K562 (cell line): ENCODE data around the gene DBT. TPM values are rescaled to one million over a fixed set of nuclear protein-coding genes. Genes with fewer than 3 reads are reported as not detected.

Experiments
- ATAC-seq: fragments of 200-7000 bp; cut with Tn5 transposase; 3 replicates; pipeline ENCODE4 v1.9.1; 2020; ENCODE audit warnings: moderate library complexity
- BruUV-seq: library from RNA; stranded (reverse); fragments of 400-500 nt; replicated peaks from 2 replicates; lab custom pipeline; 2021; lab: Mats Ljungman, UMichigan
- CTCF ChIA-PET: fragments of 300-600 bp; formaldehyde crosslinking; extraction: SDS; loops from one replicate; lab custom pipeline; 2021; ENCODE audit warnings: low intra/inter-chr PET ratio; lab: Yijun Ruan, JAX
- POLR2A ChIA-PET: fragments of 300-600, 350-650 bp; sonication (Branson Sonifier 250); formaldehyde crosslinking; extraction: SDS; loops from one replicate; lab custom pipeline; 2021; ENCODE audit warnings: antibody characterized with exemption, inconsistent platforms; lab: Yijun Ruan, JAX
- DNase-seq, 4 experiments: peaks; one replicate each; pipeline versions ENCODE4 v3.0.0 to v3.0.0-alpha.2; 2011 to 2018; ENCODE audit warnings: low spot score in 3 of 4, mixed read lengths in 3 of 4; ENCODE audit errors: extremely low read depth in 1 of 4
- FAIRE-seq: peaks from 2 replicates; lab custom pipeline; 2011; peaks lifted over from hg19 to GRCh38; lab: Jason Lieb, UNC
- H2AFZ ChIP-seq: 2 replicates; pipeline ENCODE4 v1.6.0; 2011; ENCODE audit warnings: low read depth, low read length, control low read depth, inconsistent platforms
- H3K27ac ChIP-seq: fragments of 200-600 bp; 3 replicates; pipeline ENCODE4 v1.8.0; 2011; ENCODE audit warnings: low read depth, mild to moderate bottlenecking, control low read depth, inconsistent platforms, low read length, moderate library complexity, mixed read lengths; ENCODE audit errors: extremely low read depth
- H3K27me3 ChIP-seq, 2 experiments: fragments of 300-600 bp in 1 of 2; 2 replicates in 1 of 2; 3 replicates in 1 of 2; pipeline versions ENCODE4 v1.6.0 to v1.8.0; 2011; ENCODE audit warnings: inconsistent platforms in 2 of 2, low read length in 2 of 2, mild to moderate bottlenecking in 1 of 2, mixed read lengths in 1 of 2, moderate library complexity in 1 of 2; ENCODE audit not compliant: control insufficient read depth in 2 of 2, insufficient read depth in 2 of 2
- H3K36me3 ChIP-seq: fragments of 300-600 bp; 3 replicates; pipeline ENCODE4 v1.8.0; 2011; ENCODE audit warnings: mild to moderate bottlenecking, low read length, inconsistent platforms; ENCODE audit not compliant: control insufficient read depth, insufficient read depth
- H3K4me1 ChIP-seq, 2 experiments: fragments of 200-600 bp in 1 of 2; replicated peaks in 1 of 2; 2 replicates in 1 of 2; 3 replicates in 1 of 2; pipeline versions ENCODE4 v1.5.1 to v1.8.0; 2011; ENCODE audit warnings: inconsistent platforms in 2 of 2, low read length in 2 of 2, mild to moderate bottlenecking in 1 of 2, mixed read lengths in 1 of 2, moderate library complexity in 1 of 2; ENCODE audit not compliant: control insufficient read depth in 2 of 2, insufficient read depth in 2 of 2
- H3K4me2 ChIP-seq: 2 replicates; pipeline ENCODE4 v1.6.1; 2011; ENCODE audit warnings: low read length, control low read depth, inconsistent platforms, mixed read lengths; ENCODE audit not compliant: insufficient read depth
- H3K4me3 ChIP-seq: fragments of 200-600 bp; sonication (generic), shearing (Covaris generic); 2 replicates; pipeline ENCODE4 v1.5.1; 2016; ENCODE audit warnings: control low read depth, inconsistent platforms
- H3K79me2 ChIP-seq: fragments of 200-600 bp; 3 replicates; pipeline ENCODE4 v1.8.0; 2011; ENCODE audit warnings: low read length, inconsistent platforms; ENCODE audit not compliant: control insufficient read depth, insufficient read depth
- H3K9ac ChIP-seq, 2 experiments: 2 replicates each; pipeline versions ENCODE4 v1.6.0 to v1.6.1; 2011; ENCODE audit warnings: low read depth in 2 of 2, low read length in 2 of 2, control low read depth in 1 of 2, inconsistent platforms in 1 of 2, mild to moderate bottlenecking in 1 of 2, mixed read lengths in 1 of 2; ENCODE audit not compliant: insufficient read depth in 1 of 2
- H3K9me1 ChIP-seq: one replicate; pipeline ENCODE4 v1.6.0; 2011; ENCODE audit warnings: inconsistent platforms, mild to moderate bottlenecking, low read length, moderate library complexity; ENCODE audit not compliant: control insufficient read depth, insufficient read depth
- H3K9me3 ChIP-seq: replicated peaks from 2 replicates; pipeline ENCODE4 v1.5.1; 2011; ENCODE audit warnings: low read depth, low read length, inconsistent platforms; ENCODE audit not compliant: control insufficient read depth, insufficient read depth
- H4K20me1 ChIP-seq: replicated peaks from 2 replicates; pipeline ENCODE4 v1.6.1; 2011; ENCODE audit warnings: low read length, inconsistent platforms, mixed read lengths; ENCODE audit not compliant: control insufficient read depth, insufficient read depth
- CTCF ChIP-seq, 3 experiments: IDR thresholded peaks in 2 of 3; conservative IDR thresholded peaks in 1 of 3; 2 replicates each; pipeline ENCODE4 v1.5.1; 2011 to 2012; ENCODE audit warnings: low read length in 3 of 3, mild to moderate bottlenecking in 3 of 3, control low read depth in 2 of 3, improper control_type of control experiment in 1 of 3, inconsistent platforms in 1 of 3, low read depth in 1 of 3, mixed read lengths in 1 of 3, moderate library complexity in 1 of 3; ENCODE audit not compliant: insufficient read depth in 2 of 3
- GATAD2A ChIP-seq: fragments of 450-650 bp; IDR thresholded peaks from 2 replicates; pipeline ENCODE4 v1.6.1; 2017
- SNIP1 ChIP-seq: fragments of 450-650 bp; IDR thresholded peaks from 2 replicates; pipeline ENCODE4 v1.7.1; 2017; ENCODE audit warnings: low read depth, mild to moderate bottlenecking
- TFAM ChIP-seq: fragments of 250-450 bp; sonication (Bioruptor Pico); conservative IDR thresholded peaks from 2 replicates; pipeline ENCODE4 v1.5.0; 2021; ENCODE audit warnings: mild to moderate bottlenecking, moderate library complexity
- YBX1 ChIP-seq: fragments of 450-650 bp; IDR thresholded peaks from 2 replicates; pipeline ENCODE4 v1.7.1; 2016; ENCODE audit warnings: mild to moderate bottlenecking
- ZC3H8 ChIP-seq: fragments of 450-650 bp; IDR thresholded peaks from 2 replicates; pipeline ENCODE4 v1.6.1; 2017
- ZKSCAN3 ChIP-seq: fragments of 250-450 bp; sonication (Bioruptor Pico); IDR thresholded peaks from 2 replicates; pipeline ENCODE4 v1.4.0; 2020
- ZNF232 ChIP-seq: sonication (generic); formaldehyde crosslinking; IDR thresholded peaks from 2 replicates; pipeline ENCODE4 v1.8.0; 2022; ENCODE audit warnings: mild to moderate bottlenecking, missing genetic modification reagents
- ZNF324 ChIP-seq: fragments of 250-450 bp; sonication (Bioruptor Pico); IDR thresholded peaks from 2 replicates; pipeline ENCODE4 v1.4.0; 2020; ENCODE audit warnings: mild to moderate bottlenecking
- ZNF561 ChIP-seq: fragments of 450-650 bp; formaldehyde crosslinking; conservative IDR thresholded peaks from 2 replicates; pipeline ENCODE4 v1.4.0; 2020; ENCODE audit warnings: mild to moderate bottlenecking, moderate library complexity
- ZSCAN32 ChIP-seq: fragments of 450-650 bp; formaldehyde crosslinking; IDR thresholded peaks from 2 replicates; pipeline ENCODE4 v1.4.0; 2020; ENCODE audit warnings: mild to moderate bottlenecking, moderate library complexity
- WGBS: fragments of 100-300 bp; shearing (Covaris generic); methylation state at CpG from one replicate; pipeline ENCODE4 v1.1.6; 2016; ENCODE audit warnings: low coverage, mixed read lengths; ENCODE audit not compliant: insufficient coverage; ENCODE audit errors: missing lambda C conversion rate; 5-methylcytosine and 5-hydroxymethylcytosine counted together
- in situ Hi-C: fragments of 300-500 bp; cut with MboI; formaldehyde crosslinking; loops from 4 replicates; pipeline ENCODE4 v1.15.0; 2018; ENCODE audit warnings: inconsistent platforms, mixed read lengths
- intact Hi-C: fragments of 100-400 bp; cut with micrococcal nuclease; formaldehyde crosslinking; loops from 2 replicates; pipeline ENCODE4 v1.14.2; 2022
- polyA plus RNA-seq, 8 experiments: library from polyadenylated mRNA; depleted of rRNA in 4 of 8; stranded (reverse) in 5 of 8; unstranded in 3 of 8; fragments of >200 nt; fragmentation: Nextera tagmentation in 2 of 8; fragmentation: Illumina TruSeq in 1 of 8; extraction: Ambion mirVana in 2 of 8; extraction: Trizol in 1 of 8; gene quantifications; 2 replicates each; pipeline versions ENCODE4 v1.2.1 to v1.2.3, GENCODE V29; 2011 to 2014; ENCODE audit warnings: inconsistent platforms in 1 of 8, missing spikeins in 1 of 8
- total RNA-seq, 7 experiments: library from RNA; depleted of rRNA in 6 of 7; stranded (reverse); fragments of >200 nt in 6 of 7; fragmentation: Illumina TruSeq in 2 of 7; extraction: Trizol in 2 of 7; gene quantifications; 2 replicates each; pipeline versions ENCODE4 v1.2.1 to v1.2.3, GENCODE V29; 2011 to 2021; ENCODE audit warnings: low replicate concordance in 1 of 7

DBT gene
- total and polyA plus RNA-seq, 9 of the 15 experiments (the other 6 are each of a cell fraction or from before 2014, with no cell fraction given) = 2.7 to 13.5 (median 7.3) TPM

- TF ChIP-seq ZKSCAN3 (CRISPR knock-in tag) (no peak), ZSCAN32 (CRISPR knock-in tag) (no peak)
These were observed 28.2 kb upstream of the DBT start (continued) for GRCh38 chr1:100277866-100278265.

- no peak for DNase-seq
- Histone ChIP-seq H3K4me3 (no peak overlapping the region), H3K36me3 (peaks cover 69% of the 10 kb centered on the region), H3K27me3 (no peaks in the 10 kb centered on the region; a peak in 1 of 5 replicates), H3K79me2 (peaks cover 52% of the 10 kb centered on the region), H3K4me1 (peaks cover 4 to 6% of the 10 kb centered on the region in 2 experiments; a peak in 3 of 5 replicates), H3K9me1 (no peaks in the 10 kb centered on the region), H3K4me2 (no peak overlapping the region), H3K9ac (no peak overlapping the region), H2AFZ (no peak overlapping the region), H3K27ac (no peak overlapping the region), H4K20me1 (no peaks in the 10 kb centered on the region), H3K9me3 (peaks cover 9% of the 10 kb centered on the region)
- no TSS peak for BruUV-seq
- 92% methylated on average over 4 of the region's 4 CpGs for WGBS
- POLR2A ChIA-PET = interaction anchor here (0.7 to 1.6 kb wide), 3 partner anchors 15 to 85 kb away, joined by 3 to 6 read pairs (median 4); partner anchors contain the start of gene DBT
- CTCF ChIA-PET = no interaction called here
- intact Hi-C loops (loop anchor here (5.0 to 10.0 kb wide), 3 partner anchors 84 to 223 kb away; partner anchors contain the start of genes CDC14A, SASS6 and TRMT13), in situ Hi-C loops (no loop called here)
- no peak for ATAC-seq
- no peak for TF ChIP-seq ZC3H8
- TF ChIP-seq SNIP1 = no peak
- TF ChIP-seq CTCF (IDR thresholded peaks at IDR 0.05 in 2 of 3, conservative IDR thresholded peaks at IDR 0.05 in 1 of 3; ENCODE audit: insufficient read depth in 2 of 3, low read depth in 1 of 3, low read length in 3 of 3) = no peak
- no peak for TF ChIP-seq YBX1
- TF ChIP-seq ZNF232 (CRISPR knock-in tag) = no peak
- TF ChIP-seq ZNF561 (CRISPR knock-in tag) = no peak
- no peak for TF ChIP-seq ZNF324
- no peak for TF ChIP-seq GATAD2A
- TF ChIP-seq TFAM = no peak
- no peak for FAIRE-seq
These were observed 18.6 kb upstream of the DBT start for GRCh38 chr1:100268202-100268601.
